ENCODE results near the gene MRTFB.

DNA sequence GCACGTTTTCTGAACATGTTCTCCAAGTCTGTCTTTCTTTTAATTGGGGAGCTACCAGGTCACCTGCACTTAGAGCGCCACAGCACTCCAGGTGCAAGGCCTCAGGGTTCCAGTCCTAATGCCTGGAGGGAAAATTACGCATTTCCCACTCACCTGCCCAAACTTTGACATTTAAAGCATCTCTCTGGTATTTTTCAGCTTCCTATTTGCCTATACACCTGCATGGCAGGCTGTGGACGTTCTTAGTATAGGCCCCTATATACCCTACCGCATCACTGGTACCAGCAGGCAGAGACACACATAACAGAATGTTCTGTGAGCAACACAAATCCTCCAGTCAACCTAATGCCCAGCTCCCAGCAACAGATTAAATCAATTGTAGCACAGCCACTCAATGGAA lies 213.3 kb downstream of the MRTFB start:
- TF ChIP-seq CTCF (IDR thresholded peaks at IDR 0.05; ENCODE audit: low read depth, low read length) (no peak), EZH2phosphoT487 (IDR thresholded peaks at IDR 0.05; ENCODE audit: low read depth) (no peak)
